Chondrocyte (in vitro differentiated cells): ENCODE data around the gene FTCDNL1. TPM values are rescaled to one million over a fixed set of nuclear protein-coding genes. Genes with fewer than 3 reads are reported as not detected.

Source experiments
- DNase-seq: peaks from one replicate; pipeline ENCODE4 v3.0.0; 2021; ENCODE audit warnings: mixed read lengths, low spot score
- H3K27ac Mint-ChIP-seq: one replicate; pipeline ENCODE4 v1.8.0; 2021; ENCODE audit warnings: mild to moderate bottlenecking, moderate library complexity, mixed read lengths; ENCODE audit not compliant: unreplicated experiment
- H3K27me3 Mint-ChIP-seq: 2 replicates; pipeline ENCODE4 v1.8.0; 2021; ENCODE audit warnings: low read depth, mixed read lengths
- H3K36me3 Mint-ChIP-seq: 2 replicates; pipeline ENCODE4 v1.8.0; 2021; ENCODE audit warnings: low read depth, mixed read lengths
- H3K4me1 Mint-ChIP-seq: 2 replicates; pipeline ENCODE4 v1.8.0; 2021; ENCODE audit warnings: low read depth, mild to moderate bottlenecking, mixed read lengths
- H3K4me3 Mint-ChIP-seq: one replicate; pipeline ENCODE4 v1.8.0; 2021; ENCODE audit warnings: mild to moderate bottlenecking, moderate library complexity, mixed read lengths; ENCODE audit not compliant: unreplicated experiment
- H3K9me3 Mint-ChIP-seq: 2 replicates; pipeline ENCODE4 v1.8.0; 2021; ENCODE audit warnings: low read depth, mixed read lengths
- CTCF ChIP-seq: fragments of 200-600 bp; sonication (generic); IDR thresholded peaks from 2 replicates; pipeline ENCODE4 v1.5.0; 2021; ENCODE audit warnings: antibody characterized with exemption, mild to moderate bottlenecking, moderate library complexity
- total RNA-seq: library from RNA; stranded (reverse); gene quantifications from 3 replicates; pipeline ENCODE4 v1.2.1, GENCODE V29; 2021

The FTCDNL1 gene
- total RNA-seq, 1 donor from 2014 or later = 0.65 TPM

GRCh38 chr2:199851883-199852282 lies 891 bp upstream of the FTCDNL1 start:
- no peaks in the 10 kb centered on the region for H3K36me3 Mint-ChIP-seq
- TF ChIP-seq CTCF = no peak

GRCh38 chr2:199851501-199851810 lies 464 bp upstream of the FTCDNL1 start:
- Mint-ChIP-seq H3K36me3 (no peaks in the 10 kb centered on the region), H3K4me3 (peak overlapping the region; percentile 85), H3K27me3 (peaks cover 45% of the 10 kb centered on the region), H3K27ac (peak overlapping the region; percentile 30), H3K9me3 (no peaks in the 10 kb centered on the region), H3K4me1 (peaks cover 8% of the 10 kb centered on the region)
- no peak for DNase-seq
- TF ChIP-seq CTCF = peak; percentile 48

More at GRCh38 chr2:199851883-199852282, 891 bp upstream of the FTCDNL1 start:
- Mint-ChIP-seq H3K27me3 (peaks cover 49% of the 10 kb centered on the region), H3K4me3 (no peak overlapping the region), H3K27ac (no peak overlapping the region), H3K4me1 (peaks cover 8% of the 10 kb centered on the region), H3K9me3 (no peaks in the 10 kb centered on the region)
- DNase-seq = no peak

GRCh38 chr2:199850218-199850717 lies 724 bp downstream of the FTCDNL1 start:
- Mint-ChIP-seq H3K36me3 (no peaks in the 10 kb centered on the region), H3K27ac (no peak overlapping the region), H3K4me1 (peaks cover 8% of the 10 kb centered on the region), H3K27me3 (peaks cover 36% of the 10 kb centered on the region), H3K4me3 (peak overlapping the region; percentile 62), H3K9me3 (no peaks in the 10 kb centered on the region)
- TF ChIP-seq CTCF = no peak
- no peak for DNase-seq

- Mint-ChIP-seq H3K36me3 (no peaks in the 10 kb centered on the region), H3K4me1 (peaks cover 8% of the 10 kb centered on the region), H3K9me3 (no peaks in the 10 kb centered on the region), H3K4me3 (no peak overlapping the region), H3K27me3 (peaks cover 24% of the 10 kb centered on the region), H3K27ac (no peak overlapping the region)
- no peak for TF ChIP-seq CTCF
- no peak for DNase-seq
Observed at GRCh38 chr2:199848389-199849130, 2.4 kb downstream of the FTCDNL1 start.

- no peaks in the 10 kb centered on the region for H3K36me3 Mint-ChIP-seq
- no peaks in the 10 kb centered on the region for H3K9me3 Mint-ChIP-seq
- TF ChIP-seq CTCF = no peak
- H3K27ac Mint-ChIP-seq = no peak overlapping the region
- DNase-seq = no peak
- peaks cover 8% of the 10 kb centered on the region for H3K4me1 Mint-ChIP-seq
- no peak overlapping the region for H3K4me3 Mint-ChIP-seq
- H3K27me3 Mint-ChIP-seq = peaks cover 18% of the 10 kb centered on the region
Observed at GRCh38 chr2:199847181-199847864, 3.7 kb downstream of the FTCDNL1 start.
